HG02642 (cell line): Measurements from ENCODE around the gene COMMD6.

Experiments
- ATAC-seq: cut with Tn5 transposase; IDR thresholded peaks from one replicate; pipeline ENCODE4 v1.9.1; 2021; ENCODE audit warnings: mild to moderate bottlenecking; ENCODE audit not compliant: unreplicated experiment, poor library complexity

Gene COMMD6

GRCh38 chr13:75533861-75534260 is 3.8 kb downstream of the COMMD6 start:
- no peak for ATAC-seq

DNA sequence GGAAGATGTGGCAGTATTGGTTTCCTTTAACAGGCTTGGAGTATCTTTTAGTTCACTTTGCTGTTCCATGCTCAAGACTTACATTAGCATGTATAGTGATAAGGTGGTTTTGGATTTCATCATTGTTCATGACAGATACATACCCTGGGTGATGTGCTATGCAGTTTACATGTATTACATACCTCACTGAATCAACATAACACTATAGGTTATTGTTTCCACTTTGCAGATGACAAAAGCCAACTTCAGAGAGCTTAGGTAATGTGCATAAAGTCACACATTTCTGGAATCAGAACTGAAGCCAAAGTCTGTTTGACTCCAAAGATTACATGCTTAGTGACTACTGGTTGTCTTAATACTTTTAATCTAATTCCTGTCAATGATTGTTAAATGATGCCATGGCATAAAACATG is 7.1 kb downstream of the COMMD6 start:
- no peak for ATAC-seq

- ATAC-seq: no peak
Observed at GRCh38 chr13:75521956-75522355, 15.7 kb downstream of the COMMD6 start.

- no peak for ATAC-seq
Observed at GRCh38 chr13:75518439-75519088, 19.1 kb downstream of the COMMD6 start.

GRCh38 chr13:75514080-75514995 is 23.3 kb downstream of the COMMD6 start:
- no peak for ATAC-seq

DNA sequence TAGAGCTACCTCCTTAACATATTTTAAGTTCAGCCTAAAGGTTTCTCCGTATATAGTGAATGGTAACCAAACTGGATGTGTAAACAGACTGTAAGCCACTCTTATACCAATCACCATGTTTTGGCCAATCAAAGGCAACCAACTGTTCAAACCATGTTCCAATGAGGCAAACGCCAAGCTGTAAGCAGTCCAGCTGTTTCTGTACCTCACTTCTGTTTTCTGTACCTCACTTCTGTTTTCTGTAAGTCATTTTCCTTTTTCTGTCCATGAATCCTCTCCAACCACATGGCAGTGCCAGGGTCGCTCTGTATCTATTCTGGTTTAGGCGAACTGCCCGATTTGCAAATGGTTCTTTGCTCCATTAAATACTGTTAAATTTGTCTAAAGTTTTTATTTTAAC is 24.4 kb downstream of the COMMD6 start:
- ATAC-seq: no peak

DNA sequence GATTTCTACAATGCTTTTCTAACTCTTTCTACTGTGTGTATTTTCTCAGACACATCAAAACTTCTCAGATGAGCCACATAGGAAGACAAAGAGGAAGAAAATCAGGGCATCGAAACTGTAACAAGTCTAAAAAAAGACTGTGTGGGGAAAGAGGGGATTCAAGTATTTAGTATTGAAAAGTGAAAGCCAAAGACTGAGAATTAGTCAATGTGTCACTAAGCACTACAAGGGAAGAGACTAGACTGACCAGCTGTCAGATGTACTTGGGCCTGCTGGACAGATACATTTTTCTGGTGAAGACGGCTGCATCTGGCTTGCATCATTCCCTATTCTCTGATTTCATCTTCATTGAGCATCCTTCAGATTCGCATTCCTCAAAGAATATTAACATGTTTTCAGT is 25.4 kb downstream of the COMMD6 start:
- ATAC-seq: peak; percentile 90

- ATAC-seq: no peak
Observed at GRCh38 chr13:75511051-75511625, 26.5 kb downstream of the COMMD6 start.

GRCh38 chr13:75508002-75508548 is 29.6 kb downstream of the COMMD6 start:
- no peak for ATAC-seq

DNA sequence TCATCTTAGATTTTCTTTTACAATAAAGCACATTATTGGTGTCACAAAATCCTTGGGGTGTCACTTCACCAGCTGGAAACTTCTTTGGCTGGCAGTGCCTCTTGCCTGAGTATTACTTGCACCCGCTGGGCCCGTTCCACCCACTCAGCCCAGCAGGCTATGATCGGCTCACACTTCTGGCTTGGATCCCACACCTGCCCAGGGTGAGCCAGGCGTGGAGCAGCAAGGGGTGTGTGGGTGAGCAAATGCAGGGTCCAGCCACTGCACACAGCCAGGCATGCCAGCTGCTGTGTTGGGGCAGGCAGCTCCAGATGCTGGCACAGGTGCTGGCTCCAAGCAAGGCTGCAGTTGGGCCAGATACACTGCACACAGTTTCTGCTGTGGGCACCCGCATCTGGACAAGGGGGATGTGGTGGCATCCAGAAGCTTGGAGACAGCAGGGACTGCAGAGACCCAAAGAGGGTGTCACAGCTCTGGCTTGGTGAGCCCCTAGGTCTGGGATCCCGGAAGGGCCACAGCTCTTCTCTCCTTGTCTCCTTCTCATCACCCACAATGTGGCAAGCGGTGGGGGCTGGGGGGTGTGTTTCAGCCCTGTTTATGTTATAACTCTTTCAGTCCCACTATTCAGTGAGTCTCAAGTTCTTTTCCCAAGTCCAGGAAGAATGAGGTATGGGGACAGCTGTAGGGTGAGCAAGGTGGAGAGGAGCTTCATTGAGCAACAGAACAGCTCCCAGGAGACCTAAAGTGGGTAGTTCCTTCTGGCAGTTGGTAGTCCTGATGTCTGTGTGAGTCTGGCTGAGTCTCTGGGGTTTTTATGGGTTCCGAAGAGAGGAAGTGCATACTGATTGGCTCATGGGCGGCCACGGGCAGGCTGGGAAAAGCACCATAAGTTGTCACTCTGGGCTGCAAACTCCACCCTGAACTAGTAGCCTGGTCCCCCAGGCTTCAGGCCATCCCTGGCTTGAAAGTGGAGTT is 30.3 kb downstream of the COMMD6 start:
- ATAC-seq: no peak

GRCh38 chr13:75506018-75506417 is 31.6 kb downstream of the COMMD6 start:
- ATAC-seq: no peak

DNA sequence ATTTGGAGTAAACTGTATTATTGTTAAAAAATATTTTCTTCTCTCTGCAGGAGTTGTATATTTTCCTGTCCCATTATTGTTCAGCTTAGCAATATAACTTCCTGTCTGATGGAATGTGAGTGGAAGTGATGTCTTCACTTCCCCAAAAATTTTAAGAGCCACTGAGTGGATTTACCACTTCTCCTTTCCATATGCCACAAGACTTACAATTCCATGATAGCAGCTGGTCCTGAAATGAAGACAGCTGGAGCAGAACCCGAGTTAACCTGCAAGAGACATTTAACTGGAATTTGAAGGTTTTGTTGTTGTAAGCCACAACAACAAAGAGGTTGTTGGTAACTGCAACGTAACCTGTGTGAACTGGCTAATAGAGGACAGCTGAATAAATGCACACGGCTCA is 32.3 kb downstream of the COMMD6 start:
- no peak for ATAC-seq

DNA sequence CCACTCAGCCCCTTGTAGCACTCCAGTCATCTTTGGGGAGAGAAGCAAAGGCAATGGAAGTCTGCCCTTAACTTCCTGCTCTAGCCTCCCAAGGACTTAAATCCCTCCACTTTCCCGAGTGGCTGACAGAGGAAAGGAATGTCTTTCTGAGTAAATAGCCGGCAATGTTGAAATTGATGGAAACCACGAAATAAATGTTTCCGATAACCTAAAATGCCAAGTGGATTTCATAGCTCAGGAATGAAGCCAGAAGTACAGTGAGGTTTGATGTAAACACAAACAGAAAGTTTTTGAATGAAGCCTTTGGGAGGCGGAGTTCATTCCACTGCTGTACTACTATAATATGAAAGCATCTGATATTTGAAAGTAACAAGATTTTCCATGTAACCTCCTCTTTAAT is 41.7 kb downstream of the COMMD6 start:
- no peak for ATAC-seq

- no peak for ATAC-seq
Observed at GRCh38 chr13:75494491-75494890, 43.1 kb downstream of the COMMD6 start.

- no peak for ATAC-seq
Observed at GRCh38 chr13:75493156-75493555, 44.5 kb downstream of the COMMD6 start.

DNA sequence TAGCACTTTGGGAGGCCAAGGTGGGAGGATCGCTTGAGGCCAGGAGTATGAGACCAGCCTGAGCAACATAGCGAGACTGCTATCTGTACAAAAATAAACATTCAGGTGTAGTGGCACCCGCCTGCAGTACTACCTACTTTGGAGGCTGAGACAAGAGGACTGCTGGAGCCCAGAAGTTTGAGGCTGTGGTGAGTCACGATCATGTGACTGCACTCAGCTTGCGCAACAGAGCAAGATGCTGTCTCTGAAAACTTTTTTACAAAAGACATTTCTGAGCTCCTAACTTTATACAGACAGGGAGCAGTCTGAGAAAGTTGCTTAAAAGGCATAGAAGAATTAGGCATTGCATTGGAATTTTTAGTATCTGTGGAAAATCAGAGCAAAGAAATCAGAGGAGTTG is 45.3 kb downstream of the COMMD6 start:
- no peak for ATAC-seq

DNA sequence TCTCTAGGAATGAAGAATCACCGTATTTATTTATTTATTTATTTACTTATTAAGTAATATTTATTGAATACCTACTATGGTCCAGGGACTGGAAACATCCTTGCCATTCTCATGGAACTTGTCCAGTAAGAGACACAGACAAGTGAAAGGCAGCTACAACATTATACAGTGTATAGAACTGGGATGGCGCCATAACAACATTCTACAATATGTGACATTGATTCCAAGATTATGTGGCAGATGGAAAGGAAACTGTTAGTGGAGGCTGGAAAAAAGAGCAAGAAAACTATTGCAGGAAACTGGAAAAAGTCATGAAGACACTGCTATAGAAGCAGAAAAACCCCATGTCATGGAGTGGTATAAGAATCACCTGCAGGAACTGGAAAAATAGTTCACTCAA is 46.3 kb downstream of the COMMD6 start:
- no peak for ATAC-seq

DNA sequence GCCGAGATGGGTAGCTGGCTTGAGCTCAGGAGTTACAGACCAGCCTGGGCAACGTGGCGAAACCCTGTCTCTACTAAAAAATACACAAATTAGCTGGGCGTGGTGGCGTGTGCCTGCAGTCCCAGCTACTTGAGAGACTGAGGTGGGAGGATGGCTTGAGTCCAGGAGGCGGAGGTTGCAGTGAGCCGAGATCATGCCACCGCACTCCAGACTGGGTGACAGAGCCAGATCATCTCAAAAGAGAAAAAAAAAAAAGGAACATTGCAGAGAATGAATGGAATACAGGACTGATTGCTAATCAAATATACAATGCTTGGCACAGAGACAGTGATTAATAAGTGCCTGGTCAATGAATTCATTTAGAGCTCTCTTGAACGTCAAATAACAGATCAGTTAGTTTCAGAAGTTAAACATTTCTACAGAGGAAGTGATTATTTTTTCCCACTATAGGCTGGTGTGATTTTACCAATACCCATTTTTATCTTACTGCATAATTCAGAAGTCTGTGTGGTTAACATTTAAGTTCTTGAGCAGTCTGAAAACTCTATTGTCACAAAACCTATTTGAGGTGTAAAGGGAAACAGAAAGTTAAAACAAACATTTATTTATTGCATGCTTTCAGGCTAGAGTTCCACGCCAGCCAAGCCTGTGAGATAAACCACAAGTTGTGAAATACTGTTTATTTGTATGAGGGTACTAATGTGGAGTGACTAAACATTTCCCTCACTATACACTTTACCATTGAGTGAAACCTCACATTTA is 48.0 kb downstream of the COMMD6 start:
- ATAC-seq: peak; percentile 83
